Epidermal melanocyte (primary cell): Measurements from ENCODE around the gene TMEM253.

Experiments used
- DNase-seq: peaks from one replicate; pipeline ENCODE4 v3.0.0; 2011; ENCODE audit warnings: low spot score; ENCODE audit not compliant: insufficient read length

Gene TMEM253

DNA sequence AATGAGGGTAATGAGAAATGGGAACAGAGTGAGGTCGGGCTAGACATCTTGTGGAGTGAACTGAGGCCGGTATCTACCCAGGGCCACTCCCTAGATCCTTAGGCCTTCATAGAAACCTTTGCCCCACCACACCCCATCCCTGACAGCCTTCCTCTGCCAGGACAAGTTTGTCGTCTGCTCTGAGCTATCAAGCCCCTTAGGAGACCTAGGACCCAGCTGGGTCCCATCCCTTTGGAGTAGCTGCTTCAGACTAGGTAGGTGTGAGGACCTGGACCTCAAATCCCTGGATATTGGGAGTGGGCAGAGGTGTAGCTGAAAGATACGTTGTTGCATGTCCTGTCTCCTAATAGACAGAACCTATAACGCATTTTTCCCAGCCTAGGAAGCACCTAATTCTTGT is at the start of gene TMEM253:
Gene TMEM253, plus strand, starts transcription at position 136 of the 400 bp plus-strand sequence. CDS start 278 bp downstream, outside the sequence.
- DNase-seq = no peak

DNA sequence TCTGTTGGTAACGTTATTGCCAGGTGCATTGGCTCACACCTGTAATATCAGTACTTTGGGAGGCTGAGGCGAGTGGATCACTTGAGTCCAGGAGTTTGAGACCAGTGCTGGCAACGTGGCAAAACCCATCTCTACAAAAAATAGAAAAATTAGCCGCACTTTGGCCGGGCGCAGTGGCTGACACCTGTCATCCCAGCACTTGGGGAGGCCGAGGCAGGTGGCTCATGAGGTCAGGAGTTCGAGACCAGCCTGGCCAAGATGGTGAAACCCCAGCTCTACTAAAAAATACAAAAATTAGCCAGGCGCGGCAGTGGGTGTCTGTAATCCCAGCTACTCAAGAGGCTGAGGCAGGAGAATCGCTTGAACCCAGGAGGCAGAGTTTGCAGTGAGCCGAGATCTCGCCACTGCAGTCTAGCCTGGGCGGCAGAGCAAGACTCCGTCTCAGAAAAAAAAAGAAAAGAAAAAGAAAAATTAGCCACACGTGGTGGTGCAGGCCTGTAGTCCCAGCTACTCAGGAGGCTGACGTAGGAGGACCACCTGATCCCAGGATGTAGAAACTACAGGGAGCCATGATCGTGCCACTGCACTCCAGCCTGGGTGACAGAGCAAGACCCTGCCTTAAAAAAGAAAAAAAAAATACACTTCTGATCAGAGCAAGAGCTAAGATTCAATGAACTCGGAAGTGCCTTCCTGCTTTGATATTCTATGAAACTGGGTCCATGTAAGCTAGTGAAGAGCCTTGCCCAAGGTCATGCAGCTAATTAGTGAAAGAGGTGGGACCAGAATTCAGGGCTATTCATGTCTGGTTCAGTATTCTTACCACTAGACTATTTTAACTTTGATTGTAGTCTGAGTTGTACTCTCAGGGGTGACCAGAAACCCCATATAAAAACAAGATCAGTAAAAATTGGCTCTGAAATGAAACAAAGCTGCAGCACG is 47.4 kb upstream of the TMEM253 start:
- DNase-seq = no peak

DNA sequence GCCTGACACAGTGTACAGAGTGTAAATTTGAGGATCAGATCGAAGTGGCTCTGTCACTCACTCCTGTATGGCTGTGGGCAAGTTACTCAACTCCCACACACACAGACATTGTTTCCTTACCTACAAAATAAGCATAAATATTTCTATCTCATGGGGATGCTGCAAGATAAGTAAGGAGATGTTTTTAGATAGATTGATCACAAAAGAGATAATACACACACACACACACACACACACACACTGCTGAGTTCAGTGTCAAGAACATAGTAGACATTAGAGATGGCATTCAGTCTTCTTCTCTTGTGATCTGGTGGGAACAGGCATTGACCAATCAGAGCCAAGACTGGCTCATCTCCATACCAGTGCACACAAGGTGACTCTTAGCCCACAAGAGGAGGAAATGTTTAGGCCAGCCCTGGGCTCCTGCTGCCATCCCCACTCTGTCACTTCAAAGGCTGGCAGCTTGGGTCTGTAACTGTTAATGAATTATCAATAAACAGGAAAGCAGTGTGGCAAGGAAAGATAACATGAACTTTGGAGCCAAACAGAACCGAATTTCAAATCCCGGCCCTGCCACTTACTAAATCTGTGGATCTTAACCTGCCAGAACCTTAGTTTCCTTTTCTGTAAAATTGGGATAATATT is 46.6 kb upstream of the TMEM253 start:
- DNase-seq = no peak

DNA sequence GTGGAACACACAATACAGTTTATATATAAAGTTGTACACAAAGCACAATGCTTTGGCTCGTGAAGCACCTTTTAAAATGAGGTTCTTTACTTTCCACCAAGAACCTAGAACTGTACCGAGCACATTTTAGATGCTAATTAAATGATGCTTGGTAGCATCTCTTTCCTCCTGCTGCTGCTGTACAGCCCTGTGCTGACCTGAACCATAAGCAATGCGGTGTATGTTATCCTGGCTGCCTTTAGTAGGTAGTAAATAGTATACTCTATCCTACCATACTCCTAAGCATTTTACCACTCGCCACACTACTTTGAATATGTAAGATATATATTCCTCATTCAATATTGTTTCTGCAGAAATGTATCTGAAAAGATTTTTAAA is 46.1 kb upstream of the TMEM253 start:
- DNase-seq = no peak

DNA sequence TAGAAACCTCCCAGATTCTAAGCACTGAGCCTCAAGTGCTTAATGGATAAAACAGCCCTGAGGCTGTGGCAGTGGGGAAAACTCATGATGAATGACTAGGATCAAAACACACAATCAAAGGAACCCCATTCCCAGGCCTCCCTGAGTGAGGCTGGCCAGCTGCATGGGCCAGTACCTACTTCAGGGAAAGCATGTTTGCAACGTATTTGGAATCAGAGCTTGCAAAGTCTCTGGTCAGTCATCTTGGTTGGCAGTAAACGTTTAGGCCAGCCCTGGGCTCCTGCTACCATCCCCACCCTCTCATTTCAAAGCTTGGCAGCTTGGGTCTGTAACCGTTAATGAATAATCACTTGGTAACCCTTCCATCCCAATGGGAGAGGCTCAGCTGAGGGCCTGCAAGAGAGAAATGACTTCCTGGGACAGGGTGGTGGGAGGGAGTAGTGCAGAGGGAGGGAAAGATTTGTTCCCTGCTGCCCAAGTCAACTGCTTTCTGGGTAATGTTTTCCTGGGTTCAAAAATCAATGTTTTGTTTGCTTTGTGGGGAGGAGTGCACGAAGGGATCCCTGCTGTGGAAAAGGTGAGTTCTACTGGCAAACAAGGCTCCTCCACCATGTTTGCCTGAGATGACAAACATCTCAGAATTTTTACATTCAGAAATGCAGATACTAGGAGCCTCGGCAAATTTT is 45.3 kb upstream of the TMEM253 start:
- no peak for DNase-seq

DNA sequence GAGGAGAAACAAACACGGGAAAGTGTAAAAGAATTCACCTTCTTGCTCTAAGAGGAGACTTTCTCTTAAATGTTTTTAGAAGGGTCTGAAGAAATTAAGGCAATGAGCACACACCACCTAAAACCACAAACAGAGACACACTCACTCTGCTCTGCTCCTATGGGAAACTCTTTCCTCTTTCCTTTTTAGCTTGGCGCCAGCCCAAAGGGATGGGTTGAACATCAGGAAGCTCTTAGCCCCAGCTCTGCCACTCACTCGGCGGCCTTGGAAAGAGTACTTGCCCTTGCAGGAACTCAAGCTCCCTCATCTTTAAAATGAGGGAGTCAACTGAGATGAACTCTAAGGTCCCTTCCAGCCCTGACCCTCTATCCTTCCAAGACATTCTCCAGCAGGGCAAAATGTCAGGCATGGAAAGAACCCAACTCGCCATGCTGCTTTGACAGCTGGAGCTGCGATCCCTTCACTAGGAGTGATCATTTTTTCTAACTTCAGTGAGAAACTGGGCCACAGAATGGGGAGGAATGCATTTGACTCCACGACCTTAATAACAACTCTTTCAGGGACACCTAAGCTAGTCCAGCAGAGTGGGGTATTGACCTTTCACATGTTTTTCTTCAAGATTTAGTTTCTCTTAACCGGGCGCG is 44.2 kb upstream of the TMEM253 start:
- DNase-seq = no peak

DNA sequence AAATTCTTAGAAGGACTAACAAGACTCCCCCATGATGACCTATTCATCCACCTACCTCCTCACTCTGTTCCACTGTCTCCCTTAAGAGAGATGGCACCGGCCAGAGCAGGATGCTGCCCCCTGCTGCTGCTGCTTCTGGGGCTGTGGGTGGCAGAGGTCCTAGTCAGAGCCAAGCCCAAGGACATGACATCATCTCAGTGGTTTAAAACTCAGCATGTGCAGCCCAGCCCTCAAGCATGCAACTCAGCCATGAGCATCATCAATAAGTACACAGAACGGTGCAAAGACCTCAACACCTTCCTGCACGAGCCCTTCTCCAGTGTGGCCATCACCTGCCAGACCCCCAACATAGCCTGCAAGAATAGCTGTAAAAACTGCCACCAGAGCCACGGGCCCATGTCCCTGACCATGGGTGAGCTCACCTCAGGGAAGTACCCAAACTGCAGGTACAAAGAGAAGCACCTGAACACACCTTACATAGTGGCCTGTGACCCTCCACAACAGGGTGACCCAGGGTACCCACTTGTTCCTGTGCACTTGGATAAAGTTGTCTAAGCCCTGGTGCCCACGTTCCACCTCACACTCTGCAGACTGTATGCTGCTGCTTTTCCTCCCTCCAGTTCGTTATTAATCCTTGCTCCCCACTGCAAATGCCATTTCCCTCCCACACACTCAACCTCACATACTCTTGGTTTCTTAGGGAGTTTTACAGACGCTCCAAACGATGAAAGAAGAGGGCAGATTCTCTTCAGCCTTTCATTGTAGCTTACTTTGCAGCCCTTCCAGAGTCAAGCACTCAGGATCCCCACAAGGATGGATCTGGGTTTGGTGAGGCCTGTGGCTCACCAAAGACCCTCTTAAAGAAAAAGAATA is 42.8 kb upstream of the TMEM253 start, which contains the start of gene RNASE8:
Gene RNASE8, plus strand, starts transcription at position 20 of the 873 bp plus-strand sequence. Its CDS starts 71 bp downstream, at position 91.
- DNase-seq = no peak

DNA sequence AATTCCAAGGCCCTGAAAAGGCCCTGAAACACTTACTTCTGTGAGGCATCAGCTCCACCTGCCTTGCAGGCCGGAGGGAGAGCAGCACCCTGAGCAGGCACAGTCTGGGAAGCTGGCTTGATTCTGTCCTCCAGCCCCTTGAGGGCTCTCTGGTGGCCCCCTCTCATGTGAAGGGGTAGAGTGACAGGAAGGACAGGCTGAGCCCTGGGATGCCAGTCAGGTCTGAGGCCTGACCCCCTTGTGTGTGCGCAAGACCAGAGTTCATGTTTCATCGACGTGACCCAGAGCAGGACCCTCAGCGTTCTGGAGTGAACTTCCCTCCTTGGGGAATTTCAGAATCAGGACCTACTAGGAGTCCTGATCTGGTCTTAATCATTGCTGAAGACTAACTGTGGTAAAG is 42.0 kb upstream of the TMEM253 start:
- DNase-seq = no peak

DNA sequence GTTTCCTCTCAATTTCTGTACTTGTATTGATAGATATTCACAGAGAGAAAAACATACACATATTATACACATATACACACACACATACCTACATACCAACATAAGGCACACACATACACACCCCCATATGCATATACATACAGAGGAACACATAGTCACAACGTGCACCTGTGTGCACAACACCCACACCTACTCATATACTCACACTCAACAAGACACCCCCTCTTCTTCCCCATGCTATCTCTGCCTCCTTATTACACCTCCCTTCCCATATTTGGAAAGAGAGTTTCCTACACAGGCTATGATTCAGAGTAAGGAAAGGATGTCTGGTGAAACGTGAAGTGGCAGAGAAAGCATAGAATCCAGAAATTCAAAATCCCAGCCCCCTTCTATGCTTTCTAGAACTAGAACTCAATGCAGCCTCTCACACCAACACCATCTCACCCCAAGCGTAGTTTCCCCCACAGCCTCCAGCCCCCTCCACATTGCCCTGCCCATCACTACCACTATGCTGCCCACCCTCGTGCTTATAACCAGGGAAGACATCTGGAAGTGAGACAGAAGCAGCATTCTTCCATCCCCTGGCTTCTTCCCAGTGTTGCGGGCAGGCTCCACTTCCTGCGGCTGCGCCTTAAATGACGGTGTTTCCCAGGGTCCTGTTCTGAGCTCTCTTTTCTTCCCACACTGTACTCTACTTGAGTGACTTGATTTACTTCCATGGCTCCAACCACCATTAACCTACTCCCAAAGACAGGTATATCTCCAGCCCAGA is 40.8 kb upstream of the TMEM253 start:
- DNase-seq = peak; percentile 59

DNA sequence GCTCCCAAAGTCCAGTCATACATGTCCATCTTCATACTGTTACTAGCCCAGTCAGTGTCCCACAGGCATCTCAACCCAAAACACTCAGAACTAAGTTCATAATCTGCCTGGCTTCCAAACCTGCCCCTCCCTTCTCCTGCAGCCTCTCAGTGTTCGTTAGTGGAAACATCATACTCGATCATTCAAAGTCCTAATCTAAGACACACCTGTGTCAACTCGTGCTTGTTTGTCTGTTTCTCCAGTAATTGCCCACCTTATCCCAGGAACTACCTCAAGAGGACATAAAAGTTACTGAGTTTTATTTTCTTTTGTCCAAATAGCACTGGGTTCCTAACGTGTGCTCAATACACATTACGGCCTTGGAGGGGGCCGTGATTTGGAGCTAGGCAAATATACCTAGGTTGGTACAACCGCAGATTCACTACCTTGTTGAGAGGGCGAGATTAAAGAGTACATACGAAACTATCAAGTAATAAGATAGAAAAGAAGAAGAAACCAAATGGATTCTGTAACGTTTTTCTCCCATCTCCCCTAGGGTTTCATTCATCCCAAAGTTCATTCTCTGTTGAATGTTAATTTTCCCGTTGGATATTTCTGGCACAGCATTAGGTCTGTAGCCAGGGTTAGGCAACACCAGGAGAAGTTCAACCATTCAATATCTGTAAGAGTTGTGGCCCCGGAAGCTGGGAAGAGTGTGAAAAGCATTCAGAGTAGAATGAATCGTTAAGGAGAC is 40.1 kb upstream of the TMEM253 start:
- DNase-seq = no peak

DNA sequence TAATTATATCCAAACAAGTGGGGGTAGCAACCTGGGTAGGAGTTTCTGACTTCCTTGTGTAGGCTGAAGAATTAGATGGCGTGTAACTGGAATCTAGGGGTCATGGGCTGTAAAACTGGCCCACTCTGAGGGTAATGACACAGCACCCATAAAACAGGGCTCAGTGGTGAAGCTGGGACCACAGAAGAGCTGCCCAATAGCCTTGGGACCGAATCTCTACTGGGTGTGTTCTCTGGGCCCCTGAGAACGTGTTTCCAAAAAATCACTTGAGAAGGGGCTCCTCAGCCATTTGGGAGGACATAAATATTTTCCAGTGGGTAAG is 39.6 kb upstream of the TMEM253 start:
- no peak for DNase-seq

DNA sequence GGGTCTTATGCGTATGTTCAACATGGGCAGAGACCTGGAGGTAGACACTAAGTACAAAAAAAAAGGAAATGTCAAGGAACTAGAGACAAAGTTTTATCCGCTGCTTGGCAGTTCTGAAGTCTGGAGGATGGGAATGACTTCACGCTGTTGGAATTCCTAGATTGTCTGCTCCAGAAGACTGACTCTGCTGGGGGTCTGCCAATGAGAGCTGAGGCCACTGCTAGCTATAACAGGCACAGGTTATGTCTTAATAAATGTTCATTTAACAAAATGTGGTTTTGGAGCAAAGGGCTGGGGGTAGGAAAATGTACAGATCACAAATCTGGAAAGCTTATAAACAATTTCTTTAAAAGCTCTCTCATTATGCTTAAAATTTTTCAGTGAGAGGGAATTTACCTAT is 37.4 kb upstream of the TMEM253 start:
- no peak for DNase-seq

DNA sequence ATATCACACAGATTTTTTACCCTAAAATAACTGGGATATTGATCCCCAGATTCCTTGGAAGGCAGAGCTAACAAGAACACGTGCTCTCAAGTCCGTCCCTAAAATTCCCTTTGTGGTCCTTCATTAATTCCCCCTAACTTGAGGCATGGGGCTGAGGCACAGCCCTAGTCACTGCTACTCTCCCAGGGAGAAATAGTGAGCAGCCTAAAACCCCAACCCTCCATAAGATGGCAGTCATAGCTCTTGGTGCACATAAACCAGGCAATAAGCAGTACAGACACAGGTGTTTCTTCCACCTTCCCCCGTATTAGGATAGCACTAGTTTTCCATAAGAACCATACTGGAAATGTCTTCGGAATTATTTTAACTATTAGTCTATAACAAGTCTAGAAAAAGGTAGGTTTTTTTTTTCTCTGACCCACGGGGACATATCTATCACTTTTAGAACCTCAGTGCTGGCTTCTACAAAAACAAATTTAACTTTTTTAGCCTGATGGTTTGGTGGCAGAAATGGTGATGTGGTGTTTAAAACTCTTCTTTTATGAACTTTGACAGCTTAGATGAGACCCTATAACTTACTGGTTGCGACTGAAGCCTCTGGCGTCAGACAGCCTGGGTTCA is 33.9 kb upstream of the TMEM253 start:
- no peak for DNase-seq

DNA sequence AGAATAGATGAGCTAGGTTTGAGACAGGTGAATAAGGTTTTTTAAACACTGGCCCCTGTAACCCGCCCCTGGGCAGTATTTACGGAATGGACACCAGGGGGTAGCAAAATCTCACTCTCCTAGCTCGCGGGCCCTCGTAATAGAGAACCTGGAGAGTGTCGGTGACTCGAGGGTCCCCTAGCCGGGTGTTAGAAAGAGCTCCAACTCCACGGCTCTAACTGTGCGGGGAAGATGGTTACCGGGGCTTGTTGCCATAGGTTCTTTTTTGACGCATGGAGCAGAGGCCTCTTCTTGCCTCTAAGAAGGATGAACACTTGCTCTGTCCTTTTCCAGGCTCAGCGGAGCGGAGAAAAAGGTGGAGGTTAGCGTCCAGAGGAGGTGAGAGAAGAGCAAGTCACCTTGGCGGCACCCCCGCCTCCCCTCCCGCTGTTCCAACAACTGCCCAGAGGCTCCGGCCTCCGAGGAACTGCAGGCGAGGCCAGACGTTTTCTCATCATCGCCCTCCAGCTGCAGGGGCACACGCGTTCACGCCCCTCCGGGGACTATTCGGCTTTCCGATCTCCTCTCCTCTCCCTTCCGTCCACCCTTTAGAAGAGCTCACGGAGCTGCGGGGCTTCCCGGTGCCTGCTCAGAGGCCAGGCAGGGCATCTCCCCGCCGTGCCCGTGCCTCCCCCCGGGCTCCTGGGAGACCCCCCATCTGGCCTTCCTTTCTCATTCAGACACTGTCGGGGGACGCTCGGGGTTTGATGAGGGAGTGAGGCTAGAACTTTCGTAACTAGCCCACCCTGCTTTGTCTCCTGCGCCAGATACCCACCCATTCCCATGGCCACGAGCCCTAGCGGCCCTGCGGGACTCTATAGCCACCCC is 32.1 kb upstream of the TMEM253 start:
- no peak for DNase-seq

DNA sequence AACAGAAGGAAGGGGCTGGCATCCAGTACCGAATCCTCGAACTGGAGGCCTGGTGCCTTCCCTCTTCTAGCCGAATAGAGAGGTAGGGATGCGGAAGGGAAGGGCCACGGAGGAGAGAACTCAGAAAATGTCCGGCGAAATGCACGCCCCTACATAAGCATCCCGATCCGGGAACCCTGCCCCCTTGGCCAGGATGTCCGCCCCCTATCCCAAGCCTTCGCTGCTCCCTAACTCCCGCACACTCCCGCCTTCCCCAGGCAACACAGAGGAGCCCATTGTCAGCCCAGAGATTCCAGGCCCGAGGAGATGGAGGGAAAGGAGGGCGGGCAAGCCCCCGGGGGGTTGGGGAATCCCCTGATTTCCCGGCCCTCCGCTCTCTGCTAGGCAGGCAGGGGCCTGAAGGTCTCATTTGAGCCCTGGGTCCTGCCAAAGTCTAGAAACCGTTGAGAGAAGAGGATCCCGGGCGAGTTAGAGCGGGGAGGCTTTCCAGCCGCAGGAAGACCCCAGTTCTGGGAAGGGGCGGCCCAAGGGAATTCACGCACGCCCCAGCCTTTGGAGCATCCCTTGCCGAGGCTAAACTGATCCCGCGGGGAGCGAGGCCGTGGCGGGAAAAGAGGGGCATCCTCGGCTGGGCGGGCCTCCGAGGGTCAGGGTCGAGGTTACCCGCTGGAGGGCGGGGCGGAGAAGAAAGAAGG is 31.3 kb upstream of the TMEM253 start:
- DNase-seq = peak; percentile 78

DNA sequence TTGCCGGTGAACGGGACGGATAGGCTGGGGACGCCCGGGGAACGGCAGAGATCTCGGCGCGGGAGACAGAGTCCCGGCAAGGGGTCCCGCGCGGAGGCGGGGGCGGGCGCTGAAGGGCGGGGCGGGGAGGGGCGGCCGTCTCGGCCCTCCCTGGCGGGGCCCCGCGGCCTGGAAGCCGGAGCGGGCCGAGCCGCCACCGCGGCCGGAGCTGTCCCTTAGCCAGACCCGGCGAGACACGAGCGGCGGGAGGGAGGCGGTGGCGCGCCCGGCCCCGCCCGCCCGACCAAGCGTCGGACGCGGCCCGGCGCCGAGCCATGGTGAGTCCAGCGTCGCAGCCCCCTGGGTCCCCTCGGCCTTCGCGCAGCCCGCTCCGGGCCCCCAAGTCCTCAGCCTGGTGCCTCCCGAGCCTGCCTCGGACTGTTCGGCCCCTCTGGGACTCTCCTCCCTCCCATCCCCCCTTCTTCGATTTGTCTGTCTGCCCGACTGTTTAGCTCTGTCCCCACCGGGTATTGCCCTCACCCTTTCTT is 30.7 kb upstream of the TMEM253 start, which contains the start of gene ARHGEF40:
Gene ARHGEF40, plus strand, starts transcription at position 222 of the 527 bp plus-strand sequence. Its CDS starts 93 bp downstream, at position 315.
- no peak for DNase-seq
